Lung (tissue), 12 donors: Measurements from ENCODE around the gene CARNS1. TPM values are rescaled to one million over a fixed set of nuclear protein-coding genes. Genes with fewer than 3 reads are reported as not detected.

Experiments used
- ATAC-seq: fragments of 200-7000 bp; cut with Tn5 transposase; one replicate; pipeline ENCODE4 v1.9.1; 2020; ENCODE audit warnings: moderate number of reproducible peaks; ENCODE audit not compliant: insufficient read depth, low FRiP score
- DNase-seq, 3 donors: peaks; one replicate each; pipeline ENCODE4 v3.0.0-alpha.2; 2013 to 2017
- H3K27ac ChIP-seq, 2 donors: one replicate each; pipeline ENCODE4 v1.5.1; 2013; ENCODE audit warnings: mild to moderate bottlenecking in 2 of 2, moderate library complexity in 2 of 2, control low read depth in 1 of 2, inconsistent platforms in 1 of 2, low read depth in 1 of 2, low read length in 1 of 2
- H3K27me3 ChIP-seq, 3 donors: one replicate each; pipeline ENCODE4 v1.5.1; 2013; ENCODE audit warnings: low read length in 2 of 3; ENCODE audit not compliant: control insufficient read depth in 3 of 3, insufficient read depth in 3 of 3
- H3K36me3 ChIP-seq, 4 donors: one replicate each; pipeline ENCODE4 v1.5.1; 2013; ENCODE audit warnings: low read length in 4 of 4, mild to moderate bottlenecking in 1 of 4, moderate library complexity in 1 of 4; ENCODE audit not compliant: control insufficient read depth in 4 of 4, insufficient read depth in 4 of 4
- H3K4me1 ChIP-seq, 5 donors: one replicate each; pipeline ENCODE4 v1.5.1; 2013; ENCODE audit warnings: low read length in 5 of 5, mild to moderate bottlenecking in 2 of 5, moderate library complexity in 1 of 5; ENCODE audit not compliant: control insufficient read depth in 5 of 5, insufficient read depth in 5 of 5
- H3K4me3 ChIP-seq: one replicate; pipeline ENCODE4 v1.5.1; 2013; ENCODE audit warnings: mild to moderate bottlenecking, control low read depth, moderate library complexity
- H3K9ac ChIP-seq, 2 donors: one replicate each; pipeline ENCODE4 v1.5.1; 2013; ENCODE audit warnings: low read length in 2 of 2, control low read depth in 1 of 2; ENCODE audit not compliant: insufficient read depth in 1 of 2
- H3K9me3 ChIP-seq, 4 donors: one replicate each; pipeline ENCODE4 v1.5.1; 2013; ENCODE audit warnings: low read length in 3 of 4, mild to moderate bottlenecking in 1 of 4, moderate library complexity in 1 of 4; ENCODE audit not compliant: control insufficient read depth in 4 of 4, insufficient read depth in 3 of 4
- CTCF ChIP-seq: IDR thresholded peaks from 2 replicates; pipeline ENCODE4 v1.5.1; 2012; ENCODE audit warnings: mild to moderate bottlenecking; ENCODE audit errors: control extremely low read depth, extremely low read depth
- WGBS, 2 donors: extraction: QIAGEN DNeasy Blood & Tissue Kit; methylation state at CpG; one replicate each; pipeline ENCODE4 v1.1.7; 2013; 5-methylcytosine and 5-hydroxymethylcytosine counted together
- polyA plus RNA-seq, 2 donors: library from polyadenylated mRNA; stranded (reverse); fragments of 200-250 nt; gene quantifications; one replicate each; pipeline ENCODE4 v1.2.1, GENCODE V29; 2013
- total RNA-seq, 2 donors: library from RNA; depleted of rRNA in 1 of 2; stranded (reverse); fragments of >200 nt in 1 of 2; gene quantifications; one replicate each; pipeline ENCODE4 v1.2.1, GENCODE V29; 2014 to 2021
- donor health status: control.
- donor health status: control.
- donor health status: Bipolar disorder and iron deficiency.
- donor health status: healthy.
- donor health status: DM: yes; HTN: yes; CAD: no.

CARNS1 gene
- total and polyA plus RNA-seq, 4 donors: 0.15 to 1.7 (median 1.4) TPM

- peaks cover 5 to 28% (median 10%) of the 10 kb centered on the region in 5 donors for H3K4me1 ChIP-seq
- no peak overlapping the region for H3K27ac ChIP-seq
- DNase-seq (no peak), ATAC-seq (no peak)
- 16 to 36% methylated on average over 13 of the region's 13 CpGs for whole genome bisulfite sequencing, 2 donors
- H3K9me3 ChIP-seq: no peaks in the 10 kb centered on the region
- H3K4me3 ChIP-seq: no peak overlapping the region
- no peaks in the 10 kb centered on the region for H3K27me3 ChIP-seq
- no peak overlapping the region for H3K9ac ChIP-seq
- peaks cover 6 to 40% (median 25%) of the 10 kb centered on the region in 4 donors for H3K36me3 ChIP-seq
- no peak for TF ChIP-seq CTCF
Measured at GRCh38 chr11:67396587-67397389, 18.7 kb upstream of the CARNS1 start.

GRCh38 chr11:67397536-67397935 is 17.9 kb upstream of the CARNS1 start:
- TF ChIP-seq CTCF: no peak
- ATAC-seq: no peak
- Histone ChIP-seq H3K27me3 (no peaks in the 10 kb centered on the region), H3K36me3 (peaks cover 6 to 40% (median 25%) of the 10 kb centered on the region in 4 donors), H3K4me3 (no peak overlapping the region), H3K27ac (no peak overlapping the region), H3K4me1 (peaks cover 3 to 29% (median 11%) of the 10 kb centered on the region in 5 donors), H3K9ac (no peak overlapping the region), H3K9me3 (no peaks in the 10 kb centered on the region)
- DNase-seq: no peak
- WGBS, 2 donors: 83 to 87% methylated on average over 6 of the region's 6 CpGs

DNA sequence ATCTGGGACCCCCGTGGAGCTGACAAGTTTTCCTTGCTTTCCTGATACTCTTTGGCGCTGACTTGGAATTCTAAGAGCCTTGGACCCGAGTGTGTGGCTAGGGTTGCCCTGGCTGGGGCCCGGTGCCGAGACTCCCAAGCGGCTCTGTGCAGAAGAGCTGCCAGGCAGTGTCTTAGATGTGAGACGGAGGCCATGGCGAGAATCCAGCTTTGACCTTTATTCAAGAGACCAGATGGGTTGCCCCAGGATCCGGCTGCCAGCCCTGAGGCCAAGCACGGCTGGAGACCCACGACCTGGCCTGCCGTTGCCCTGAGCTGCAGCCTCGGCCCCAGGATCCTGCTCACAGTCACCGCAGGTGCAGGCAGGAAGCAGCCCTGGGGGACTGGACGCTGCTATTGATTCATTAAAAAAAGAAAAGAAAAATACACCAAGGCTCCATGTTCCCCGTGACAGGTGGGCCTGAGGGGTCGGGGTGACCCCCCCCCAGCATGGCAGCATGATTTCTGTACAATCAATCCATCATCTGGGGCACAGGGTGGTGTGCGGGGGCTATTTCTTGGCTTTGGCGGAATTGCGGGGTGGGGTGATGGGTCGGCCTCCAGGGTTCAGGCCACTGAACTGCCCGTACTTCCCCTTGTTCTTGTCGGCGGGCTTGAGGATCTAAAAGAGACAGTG is 17.4 kb upstream of the CARNS1 start:
- no peak overlapping the region for H3K4me3 ChIP-seq
- ATAC-seq (no peak), DNase-seq (no peak)
- TF ChIP-seq CTCF: no peak
- H3K27me3 ChIP-seq: no peaks in the 10 kb centered on the region
- no peak overlapping the region for H3K9ac ChIP-seq
- 86 to 88% methylated on average over 24 of the region's 24 CpGs for WGBS, 2 donors
- H3K27ac ChIP-seq: no peak overlapping the region
- peaks cover 6 to 40% (median 25%) of the 10 kb centered on the region in 4 donors for H3K36me3 ChIP-seq
- peaks cover 2 to 26% (median 9%) of the 10 kb centered on the region in 5 donors for H3K4me1 ChIP-seq
- no peaks in the 10 kb centered on the region for H3K9me3 ChIP-seq
